Measurements from ENCODE around the gene PGM2. TPM values are rescaled to one million over a fixed set of nuclear protein-coding genes. Genes with fewer than 3 reads are reported as not detected.
"Not testable (repeated sequence)": the region's sequence is repeated elsewhere in the genome, so short reads cannot be mapped to it uniquely, and the experiment has no call there.

The PGM2 gene
- total RNA-seq, 2 experiments from 2014 or later: 49.2 to 54.5 TPM

- ATAC-seq: no peak
- Mint-ChIP-seq H3K9me3 (ENCODE audit: insufficient read depth) (peaks cover 6% of the 10 kb centered on the region), H3K27me3 (ENCODE audit: low read depth) (no peaks in the 10 kb centered on the region), H3K36me3 (ENCODE audit: low read depth) (peaks cover 19% of the 10 kb centered on the region), H3K4me3 (no peak overlapping the region), H3K4me1 (ENCODE audit: low read depth) (peaks cover 40% of the 10 kb centered on the region), H3K27ac (no peak overlapping the region)
- CTCF ChIA-PET: interaction anchor here (0.6 to 1.4 kb wide), 2 partner anchors 14 to 216 kb away, joined by 3 to 6 read pairs; no protein-coding TSS in a partner anchor
- DNase-seq: no peak
- POLR2A ChIA-PET: no interaction called here
These were observed 7.7 kb upstream of the PGM2 start for GRCh38 chr4:37818752-37819151.

- DNase-seq; H3K36me3 Mint-ChIP-seq (ENCODE audit: low read depth); POLR2A ChIA-PET; H3K9me3 Mint-ChIP-seq (ENCODE audit: insufficient read depth); H3K27me3 Mint-ChIP-seq (ENCODE audit: low read depth); CTCF ChIA-PET; ATAC-seq; H3K27ac Mint-ChIP-seq; H3K4me3 Mint-ChIP-seq: not testable (repeated sequence)
- H3K4me1 Mint-ChIP-seq (ENCODE audit: low read depth): peaks cover 38% of the 10 kb centered on the region
These were observed 6.0 kb upstream of the PGM2 start for GRCh38 chr4:37820458-37820857.

- POLR2A ChIA-PET: no interaction called here
- H3K27ac Mint-ChIP-seq: no peak overlapping the region
These were observed 4.4 kb upstream of the PGM2 start for GRCh38 chr4:37821953-37822605.

DNA sequence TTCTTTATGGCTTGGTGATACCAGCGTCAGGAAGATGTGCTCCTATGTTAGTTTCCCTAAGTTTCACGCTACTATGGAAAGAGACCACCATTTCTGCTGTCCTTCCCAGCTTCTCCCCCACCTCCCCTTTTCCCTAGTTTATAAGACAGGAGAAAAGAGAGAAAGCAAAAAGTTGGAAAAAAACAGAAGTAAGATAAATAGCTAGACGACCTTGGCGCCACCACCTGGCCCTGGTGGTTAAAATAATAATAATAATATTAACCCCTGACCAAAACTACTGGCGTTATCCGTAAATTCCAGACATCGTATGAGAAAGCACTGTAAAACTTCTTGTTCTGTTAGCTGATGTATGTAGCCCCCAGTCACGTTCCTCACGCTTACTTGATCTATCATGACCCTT, 985 bp upstream of the PGM2 start:
- DNase-seq: not testable (repeated sequence)
- POLR2A ChIA-PET: interaction anchor here (0.7 kb wide), 1 partner anchor 66 kb away, joined by 4 read pairs; no protein-coding TSS in a partner anchor

More at GRCh38 chr4:37821953-37822605, 4.4 kb upstream of the PGM2 start:
- DNase-seq (peak; percentile 16), ATAC-seq (no peak)
- Mint-ChIP-seq H3K4me3 (no peak overlapping the region), H3K36me3 (ENCODE audit: low read depth) (peaks cover 6% of the 10 kb centered on the region), H3K4me1 (ENCODE audit: low read depth) (peaks cover 24% of the 10 kb centered on the region), H3K9me3 (ENCODE audit: insufficient read depth) (no peaks in the 10 kb centered on the region), H3K27me3 (ENCODE audit: low read depth) (peaks cover 4% of the 10 kb centered on the region)
- CTCF ChIA-PET: no interaction called here

DNA sequence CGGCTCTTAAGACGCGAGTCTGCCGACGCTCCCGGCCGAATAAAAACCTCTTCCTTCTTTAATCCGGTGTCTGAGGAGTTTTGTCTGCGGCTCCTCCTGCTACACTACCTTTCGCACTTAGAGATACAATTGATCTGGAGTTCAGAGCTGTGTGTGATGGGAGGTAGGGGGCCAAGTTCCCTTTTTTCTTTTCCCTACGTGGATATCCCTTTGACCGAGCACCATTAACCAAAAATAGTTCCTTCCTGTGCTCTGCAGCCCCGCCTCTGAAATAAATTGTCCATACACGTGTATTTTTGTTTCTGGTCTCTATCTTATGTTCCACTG, 555 bp upstream of the PGM2 start:
- POLR2A ChIA-PET: interaction anchor here (0.7 to 1.7 kb wide), 10 partner anchors 9 to 162 kb away, joined by 3 to 14 read pairs (median 4); partner anchors contain the start of gene TBC1D1
- no peaks in the 10 kb centered on the region for H3K9me3 Mint-ChIP-seq (ENCODE audit: insufficient read depth)

More for the DNA sequence above, 985 bp upstream of the PGM2 start:
- not testable (repeated sequence) for H3K27me3 Mint-ChIP-seq (ENCODE audit: low read depth); H3K9me3 Mint-ChIP-seq (ENCODE audit: insufficient read depth); ATAC-seq
- peaks cover 22% of the 10 kb centered on the region for H3K36me3 Mint-ChIP-seq (ENCODE audit: low read depth)
- CTCF ChIA-PET: interaction anchor here (0.9 to 1.4 kb wide), 4 partner anchors 9 to 210 kb away, joined by 3 to 6 read pairs (median 3); no protein-coding TSS in a partner anchor
- H3K4me3 Mint-ChIP-seq: peak overlapping the region; percentile 97
- peaks cover 48% of the 10 kb centered on the region for H3K4me1 Mint-ChIP-seq (ENCODE audit: low read depth)
- H3K27ac Mint-ChIP-seq: peak overlapping the region; percentile 95

DNA sequence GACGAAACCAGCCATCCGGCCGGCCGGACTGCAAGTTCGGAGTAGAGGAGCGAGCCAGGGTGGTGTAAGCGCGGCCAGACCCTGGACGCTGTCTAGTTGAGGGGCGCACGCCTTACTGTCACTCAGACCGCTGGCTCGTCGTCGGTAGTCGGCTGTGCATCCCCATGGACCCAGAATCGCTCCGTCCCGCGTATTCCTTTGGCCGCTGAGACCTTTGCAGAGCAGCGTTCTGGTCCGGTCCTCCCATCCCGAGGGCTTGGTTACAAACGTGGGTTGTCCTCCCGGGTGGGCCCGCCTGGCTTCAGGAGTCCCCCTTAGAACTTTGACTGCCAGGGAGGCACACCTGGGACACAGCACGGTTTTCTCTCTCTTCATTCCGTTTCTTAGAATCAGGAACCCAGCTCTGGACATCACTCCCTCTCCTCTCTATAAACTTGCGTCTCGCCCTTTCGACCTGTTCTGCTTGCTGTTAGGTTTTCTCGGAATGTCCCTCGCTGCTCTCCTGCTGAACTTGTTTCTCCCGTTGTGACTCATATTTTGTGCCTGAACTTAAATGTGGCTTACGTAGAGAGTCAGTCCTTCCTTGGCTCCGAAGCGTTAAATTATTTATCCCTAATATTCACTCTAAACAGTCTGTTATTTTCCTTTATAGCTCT, 672 bp downstream of the PGM2 start:
- ATAC-seq (peak; percentile 41), DNase-seq (peak; percentile 25)
- Mint-ChIP-seq H3K4me1 (ENCODE audit: low read depth) (peaks cover 46% of the 10 kb centered on the region), H3K36me3 (ENCODE audit: low read depth) (peaks cover 37% of the 10 kb centered on the region), H3K27me3 (ENCODE audit: low read depth) (peaks cover 4% of the 10 kb centered on the region), H3K27ac (peak overlapping the region; percentile 95), H3K4me3 (peak overlapping the region; percentile 97), H3K9me3 (ENCODE audit: insufficient read depth) (no peaks in the 10 kb centered on the region)
- POLR2A ChIA-PET: interaction anchor here (0.6 to 1.7 kb wide), 11 partner anchors 9 to 194 kb away, joined by 3 to 14 read pairs (median 4); partner anchors contain the start of gene TBC1D1
- CTCF ChIA-PET: interaction anchor here (0.8 to 1.1 kb wide), 2 partner anchors 9 to 209 kb away, joined by 3 read pairs; no protein-coding TSS in a partner anchor

More for the DNA sequence above, 555 bp upstream of the PGM2 start:
- Mint-ChIP-seq H3K27ac (peak overlapping the region; percentile 95), H3K36me3 (ENCODE audit: low read depth) (peaks cover 26% of the 10 kb centered on the region), H3K4me1 (ENCODE audit: low read depth) (peaks cover 50% of the 10 kb centered on the region), H3K27me3 (ENCODE audit: low read depth) (peaks cover 4% of the 10 kb centered on the region), H3K4me3 (peak overlapping the region; percentile 97)
- DNase-seq (peak; percentile 30), ATAC-seq (peak; percentile 2)
- CTCF ChIA-PET: interaction anchor here (0.9 to 1.4 kb wide), 4 partner anchors 9 to 210 kb away, joined by 3 to 6 read pairs (median 3); no protein-coding TSS in a partner anchor

GRCh38 chr4:37827802-37828321, 1.4 kb downstream of the PGM2 start:
- H3K27ac Mint-ChIP-seq: peak overlapping the region; percentile 95
- H3K4me3 Mint-ChIP-seq: peak overlapping the region; percentile 97
- DNase-seq: no peak
- POLR2A ChIA-PET: interaction anchor here (1.7 kb wide), 1 partner anchor 8 kb away, joined by 4 read pairs; no protein-coding TSS in a partner anchor
- no peak for ATAC-seq
- H3K9me3 Mint-ChIP-seq (ENCODE audit: insufficient read depth): no peaks in the 10 kb centered on the region
- peaks cover 47% of the 10 kb centered on the region for H3K4me1 Mint-ChIP-seq (ENCODE audit: low read depth)
- H3K36me3 Mint-ChIP-seq (ENCODE audit: low read depth): peaks cover 41% of the 10 kb centered on the region
- CTCF ChIA-PET: interaction anchor here (1.1 kb wide), 1 partner anchor 8 kb away, joined by 3 read pairs; no protein-coding TSS in a partner anchor
- H3K27me3 Mint-ChIP-seq (ENCODE audit: low read depth): peaks cover 4% of the 10 kb centered on the region

- ATAC-seq (no peak), DNase-seq (no peak)
- Mint-ChIP-seq H3K27me3 (ENCODE audit: low read depth) (peaks cover 4% of the 10 kb centered on the region), H3K4me1 (ENCODE audit: low read depth) (peaks cover 48% of the 10 kb centered on the region), H3K36me3 (ENCODE audit: low read depth) (peaks cover 50% of the 10 kb centered on the region), H3K4me3 (peak overlapping the region; percentile 49), H3K9me3 (ENCODE audit: insufficient read depth) (no peaks in the 10 kb centered on the region), H3K27ac (no peak overlapping the region)
- ChIA-PET POLR2A (no interaction called here), CTCF (no interaction called here)
These were observed 2.4 kb downstream of the PGM2 start for GRCh38 chr4:37828843-37829242.

GRCh38 chr4:37830640-37831039, 4.2 kb downstream of the PGM2 start:
- ChIA-PET CTCF (interaction anchor here (0.7 to 1.6 kb wide), 3 partner anchors 140 to 148 kb away, joined by 3 to 5 read pairs (median 3); no protein-coding TSS in a partner anchor), POLR2A (interaction anchor here (1.6 kb wide), 1 partner anchor 61 kb away, joined by 4 read pairs; no protein-coding TSS in a partner anchor)
- Mint-ChIP-seq H3K27me3 (ENCODE audit: low read depth) (no peaks in the 10 kb centered on the region), H3K4me1 (ENCODE audit: low read depth) (peaks cover 48% of the 10 kb centered on the region), H3K27ac (no peak overlapping the region), H3K9me3 (ENCODE audit: insufficient read depth) (no peaks in the 10 kb centered on the region), H3K4me3 (no peak overlapping the region), H3K36me3 (ENCODE audit: low read depth) (peaks cover 61% of the 10 kb centered on the region)
- no peak for ATAC-seq
- no peak for DNase-seq

DNA sequence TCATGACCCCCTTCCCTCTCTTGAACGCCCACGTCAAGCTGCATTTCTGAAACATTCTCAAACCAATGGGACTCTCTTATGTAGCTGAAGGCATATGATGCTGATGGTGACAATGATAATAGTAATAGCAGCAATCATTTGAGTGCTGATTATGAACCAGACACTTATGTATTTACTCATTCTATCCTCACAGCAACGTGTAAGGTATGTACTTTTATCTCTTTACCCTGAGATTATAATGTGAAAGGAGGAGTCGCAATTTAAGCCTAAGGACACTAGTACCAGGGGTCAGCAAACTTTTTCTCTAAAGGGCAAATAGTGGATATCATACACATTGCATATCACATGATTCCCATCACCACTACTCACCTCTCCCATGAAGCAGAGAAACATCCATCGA, 8.5 kb downstream of the PGM2 start:
- ChIA-PET POLR2A (interaction anchor here (0.6 to 1.4 kb wide), 2 partner anchors 8 to 53 kb away, joined by 3 to 4 read pairs; partner anchors contain the start of gene PGM2), CTCF (interaction anchor here (0.7 to 1.1 kb wide), 2 partner anchors 11 to 25 kb away, joined by 3 to 4 read pairs; no protein-coding TSS in a partner anchor)
- H3K27me3 Mint-ChIP-seq (ENCODE audit: low read depth): no peaks in the 10 kb centered on the region
- H3K4me1 Mint-ChIP-seq (ENCODE audit: low read depth): peaks cover 43% of the 10 kb centered on the region
- H3K36me3 Mint-ChIP-seq (ENCODE audit: low read depth): peaks cover 76% of the 10 kb centered on the region
- no peak overlapping the region for H3K4me3 Mint-ChIP-seq
- no peak overlapping the region for H3K27ac Mint-ChIP-seq
- H3K9me3 Mint-ChIP-seq (ENCODE audit: insufficient read depth): no peaks in the 10 kb centered on the region
- DNase-seq (no peak), ATAC-seq (no peak)

DNA sequence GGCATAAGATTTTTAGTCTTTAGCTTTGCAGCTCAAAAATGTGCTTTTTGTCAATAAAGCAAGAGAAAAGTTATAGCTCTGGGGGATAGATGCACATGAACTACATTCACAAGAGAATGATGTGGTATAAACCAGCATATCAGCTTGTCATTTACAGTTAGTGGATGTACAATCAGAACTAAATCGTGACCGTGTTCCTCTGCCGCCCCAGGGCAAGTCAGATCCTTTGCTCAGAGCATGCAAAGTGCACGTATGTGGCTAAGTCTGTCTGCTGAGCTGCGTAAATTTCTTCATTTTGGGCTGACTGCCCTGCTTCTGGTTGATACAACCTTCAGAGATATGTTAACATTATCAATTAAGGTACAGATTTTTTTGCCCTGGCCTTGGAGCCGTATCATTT, 9.3 kb downstream of the PGM2 start:
- Mint-ChIP-seq H3K4me1 (ENCODE audit: low read depth) (peaks cover 36% of the 10 kb centered on the region), H3K4me3 (no peak overlapping the region), H3K27ac (no peak overlapping the region), H3K36me3 (ENCODE audit: low read depth) (peaks cover 74% of the 10 kb centered on the region), H3K27me3 (ENCODE audit: low read depth) (no peaks in the 10 kb centered on the region), H3K9me3 (ENCODE audit: insufficient read depth) (no peaks in the 10 kb centered on the region)
- CTCF ChIA-PET: interaction anchor here (0.7 to 1.7 kb wide), 3 partner anchors 8 to 32 kb away, joined by 3 to 6 read pairs (median 3); no protein-coding TSS in a partner anchor
- no peak for DNase-seq
- POLR2A ChIA-PET: interaction anchor here (1.4 kb wide), 1 partner anchor 9 kb away, joined by 4 read pairs; the partner anchor contains the start of gene PGM2
- no peak for ATAC-seq
